ENCODE measurements around the gene SLC6A12.

DNA sequence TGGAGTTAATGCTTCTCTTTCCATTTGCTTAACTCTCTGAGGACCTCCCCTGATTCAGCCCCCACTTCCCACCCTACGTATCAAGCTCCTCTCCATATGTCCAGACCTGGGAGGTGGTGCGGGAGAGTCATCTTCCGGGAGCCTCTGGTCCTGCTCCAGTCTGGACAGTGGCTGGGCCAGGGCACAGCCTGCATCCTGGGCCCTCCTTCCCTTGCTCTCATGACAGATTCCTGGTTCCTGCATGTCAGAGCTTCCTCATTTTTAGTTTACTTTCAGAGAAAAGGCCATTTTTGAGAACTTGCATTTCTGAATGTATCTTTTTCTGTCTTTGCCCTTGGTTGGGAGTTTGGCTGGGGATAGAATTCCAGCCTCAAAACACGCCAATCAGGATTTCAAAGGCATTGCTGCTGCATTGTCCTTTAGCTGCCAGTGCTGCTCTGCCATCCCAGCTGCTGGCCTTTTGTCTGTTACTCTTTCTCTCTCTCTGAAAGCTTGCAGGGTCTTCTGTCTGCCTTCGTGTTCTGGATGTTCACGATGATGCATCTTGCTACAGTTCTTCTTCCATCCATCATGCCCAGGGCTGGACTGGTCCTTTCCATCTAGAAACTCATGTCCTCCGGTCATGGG lies 54.7 kb downstream of the SLC6A12 start:
- TF ChIP-seq POLR2A (IDR thresholded peaks at IDR 0.05) = no peak
- TF ChIP-seq, protein P1, sequence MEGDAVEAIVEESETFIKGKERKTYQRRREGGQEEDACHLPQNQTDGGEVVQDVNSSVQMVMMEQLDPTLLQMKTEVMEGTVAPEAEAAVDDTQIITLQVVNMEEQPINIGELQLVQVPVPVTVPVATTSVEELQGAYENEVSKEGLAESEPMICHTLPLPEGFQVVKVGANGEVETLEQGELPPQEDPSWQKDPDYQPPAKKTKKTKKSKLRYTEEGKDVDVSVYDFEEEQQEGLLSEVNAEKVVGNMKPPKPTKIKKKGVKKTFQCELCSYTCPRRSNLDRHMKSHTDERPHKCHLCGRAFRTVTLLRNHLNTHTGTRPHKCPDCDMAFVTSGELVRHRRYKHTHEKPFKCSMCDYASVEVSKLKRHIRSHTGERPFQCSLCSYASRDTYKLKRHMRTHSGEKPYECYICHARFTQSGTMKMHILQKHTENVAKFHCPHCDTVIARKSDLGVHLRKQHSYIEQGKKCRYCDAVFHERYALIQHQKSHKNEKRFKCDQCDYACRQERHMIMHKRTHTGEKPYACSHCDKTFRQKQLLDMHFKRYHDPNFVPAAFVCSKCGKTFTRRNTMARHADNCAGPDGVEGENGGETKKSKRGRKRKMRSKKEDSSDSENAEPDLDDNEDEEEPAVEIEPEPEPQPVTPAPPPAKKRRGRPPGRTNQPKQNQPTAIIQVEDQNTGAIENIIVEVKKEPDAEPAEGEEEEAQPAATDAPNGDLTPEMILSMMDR (IDR thresholded peaks at IDR 0.05) = no peak
- no peak for TF ChIP-seq POLR2AphosphoS5 (IDR thresholded peaks at IDR 0.05)
- no peak for TF ChIP-seq EP300 (IDR thresholded peaks at IDR 0.05; ENCODE audit: low read depth)
